Glomerular visceral epithelial cell (primary cell): ENCODE results near the gene GPC2.
"Not testable (repeated sequence)": the region's sequence is repeated elsewhere in the genome, so short reads cannot be mapped to it uniquely, and the experiment has no call there.

Experiments
- DNase-seq: peaks from one replicate; pipeline ENCODE4 v3.0.0-alpha.2; 2016; ENCODE audit errors: extremely low spot score

Gene GPC2

GRCh38 chr7:100152404-100152803 lies 24.8 kb downstream of the GPC2 start:
- DNase-seq: no peak

DNA sequence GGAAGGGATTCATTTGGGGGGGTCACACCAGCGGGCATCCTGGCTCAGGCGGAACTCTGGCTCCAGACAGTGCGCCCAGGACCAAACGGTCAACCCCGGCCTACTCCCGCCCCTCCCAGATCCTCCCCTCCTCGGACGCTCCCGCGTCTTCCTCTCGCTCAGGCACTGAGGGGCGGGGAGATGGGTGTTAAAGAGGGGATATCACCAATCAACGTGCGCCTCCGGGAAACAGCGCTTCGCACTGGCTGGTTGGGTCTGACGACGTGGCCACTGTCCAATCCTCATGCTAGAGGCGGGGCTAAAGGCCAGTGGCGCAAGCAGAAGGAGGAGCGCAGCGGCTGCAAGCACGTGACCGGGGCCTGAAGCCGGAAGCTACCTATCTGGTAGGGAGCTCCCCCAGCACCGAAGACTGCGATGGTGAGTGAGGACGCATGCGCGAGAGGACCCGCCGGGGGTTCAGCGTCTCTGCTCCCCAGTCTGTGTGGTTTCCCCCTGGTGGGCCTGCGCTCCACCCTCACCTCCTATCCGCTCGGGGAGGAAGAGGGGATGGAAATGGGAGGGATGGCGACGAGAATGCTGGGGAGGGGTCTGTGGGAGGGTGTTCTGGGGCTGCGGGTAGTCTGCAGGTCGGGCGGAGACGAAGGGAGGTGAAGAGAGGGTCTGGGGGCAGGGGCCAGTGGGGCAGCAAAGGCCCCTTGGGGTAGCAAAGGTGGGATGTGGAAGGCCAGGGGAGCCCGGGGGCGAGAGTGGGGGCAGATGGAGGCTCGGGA lies 28.4 kb downstream of the GPC2 start, which contains the start of gene LAMTOR4:
Gene LAMTOR4 (plus strand): TSS at position 360 of the 770 bp plus-strand sequence. CDS start 55 bp downstream, at position 415.
- peak; percentile 99 for DNase-seq

GRCh38 chr7:100148225-100148558 lies 29.0 kb downstream of the GPC2 start:
- no peak for DNase-seq

DNA sequence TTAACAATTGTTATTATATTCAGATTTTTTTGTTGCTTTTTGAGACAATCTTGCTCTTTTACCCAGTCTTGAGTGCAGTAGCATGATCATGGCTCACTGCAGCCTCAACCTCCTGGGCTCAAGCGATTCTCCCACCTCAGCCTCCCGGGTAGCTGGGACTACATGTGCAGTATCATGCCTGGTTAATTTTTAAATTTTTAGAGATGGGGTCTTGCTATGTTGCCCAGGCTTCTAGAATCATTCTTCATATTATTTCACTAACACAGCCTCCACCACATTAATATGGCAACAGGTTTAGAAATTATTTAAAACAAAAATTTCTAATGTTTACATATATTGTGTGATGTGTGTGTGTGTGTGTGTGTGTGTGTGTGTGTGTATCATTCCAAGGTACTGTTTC lies 29.9 kb downstream of the GPC2 start:
- DNase-seq: no peak

GRCh38 chr7:100146350-100146749 lies 30.8 kb downstream of the GPC2 start:
- DNase-seq: not testable (repeated sequence)

DNA sequence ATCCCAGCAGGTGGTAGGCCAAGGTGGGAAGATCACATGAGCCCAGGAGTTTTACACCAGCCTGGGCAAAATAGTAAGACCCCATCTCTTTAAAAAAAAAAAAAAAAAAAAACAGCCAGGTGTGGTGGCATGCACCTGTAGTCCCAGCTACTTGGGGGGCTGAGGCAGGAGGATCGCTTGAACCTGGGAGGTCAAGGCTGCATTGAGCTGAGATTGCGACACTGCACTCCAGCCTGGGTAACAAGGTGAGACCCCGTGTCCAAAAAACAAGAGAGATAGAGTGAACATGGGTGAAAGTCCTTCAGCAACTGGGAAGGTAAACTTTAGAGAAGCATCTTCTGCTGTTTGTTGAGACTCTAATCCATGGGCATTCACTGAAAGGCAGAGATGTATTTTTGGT lies 34.7 kb downstream of the GPC2 start:
- no peak for DNase-seq

GRCh38 chr7:100141555-100141949 lies 35.6 kb downstream of the GPC2 start:
- no peak for DNase-seq

DNA sequence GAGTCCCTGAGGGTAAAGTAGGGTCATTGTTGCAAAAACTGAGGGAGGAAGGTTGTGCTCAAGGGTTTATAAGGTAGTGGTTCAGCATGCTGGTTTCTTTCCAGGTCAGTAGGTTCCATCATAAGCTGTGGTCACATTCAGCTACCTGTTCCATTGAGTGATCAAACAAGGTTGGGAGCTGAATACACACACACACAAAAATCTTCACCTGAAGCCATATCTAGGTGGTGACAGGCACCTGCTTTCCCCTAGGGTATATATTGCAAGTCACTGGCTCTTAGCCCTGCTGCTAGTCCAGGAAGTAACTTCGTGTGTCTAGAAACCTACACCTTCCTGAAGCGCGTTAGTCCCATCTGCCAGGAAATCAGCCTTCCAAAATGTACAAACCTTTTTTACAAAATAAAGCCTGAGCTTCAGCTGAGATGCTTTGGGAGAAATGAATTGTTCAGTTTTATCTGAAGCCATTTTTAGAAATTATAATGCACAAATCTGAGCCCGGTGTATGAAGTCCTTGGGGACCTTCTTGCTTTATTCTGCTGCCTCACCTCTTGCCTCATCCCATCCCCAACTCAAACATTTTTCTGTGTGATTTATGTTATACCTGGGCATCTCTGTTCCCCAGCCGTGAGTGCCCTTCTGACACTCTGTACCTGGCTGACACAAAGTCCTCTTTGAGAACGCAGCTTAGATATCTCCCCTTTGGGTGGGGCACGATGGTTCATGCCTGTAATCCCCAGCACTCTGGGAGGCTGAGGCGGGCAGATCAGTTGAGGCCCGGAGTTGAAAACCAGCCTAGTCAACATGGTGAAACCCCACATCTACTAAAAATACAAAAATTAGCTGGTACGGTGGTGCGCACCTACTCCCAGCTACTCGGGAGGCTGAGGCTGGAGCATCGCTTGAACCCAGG lies 39.1 kb downstream of the GPC2 start:
- no peak for DNase-seq

DNA sequence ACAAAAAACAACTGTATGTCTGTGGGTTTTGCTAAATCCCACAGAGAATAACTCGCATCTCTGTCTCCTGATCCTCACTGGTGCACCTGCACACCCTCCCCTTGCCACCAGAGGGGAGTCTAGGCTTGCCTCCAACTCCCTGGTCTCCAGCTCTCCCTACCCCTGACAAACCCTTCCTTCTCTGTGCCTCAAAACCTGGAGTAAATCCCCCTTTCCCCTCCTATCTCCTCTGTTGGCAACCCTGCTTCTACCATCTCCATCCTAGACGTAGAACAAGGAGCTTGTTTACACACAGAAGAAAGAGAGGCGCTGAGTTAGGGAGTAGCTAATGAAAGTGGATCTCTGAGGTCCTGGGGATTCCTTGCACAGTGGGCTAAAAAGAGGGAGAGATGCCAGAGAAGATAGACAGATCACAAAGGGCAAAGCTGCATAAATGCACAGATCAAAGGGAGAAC lies 44.5 kb downstream of the GPC2 start:
- peak; percentile 66 for DNase-seq

GRCh38 chr7:100132126-100132525 lies 45.1 kb downstream of the GPC2 start:
- DNase-seq: no peak

GRCh38 chr7:100130608-100131453 lies 46.4 kb downstream of the GPC2 start:
- DNase-seq: peak; percentile 62

DNA sequence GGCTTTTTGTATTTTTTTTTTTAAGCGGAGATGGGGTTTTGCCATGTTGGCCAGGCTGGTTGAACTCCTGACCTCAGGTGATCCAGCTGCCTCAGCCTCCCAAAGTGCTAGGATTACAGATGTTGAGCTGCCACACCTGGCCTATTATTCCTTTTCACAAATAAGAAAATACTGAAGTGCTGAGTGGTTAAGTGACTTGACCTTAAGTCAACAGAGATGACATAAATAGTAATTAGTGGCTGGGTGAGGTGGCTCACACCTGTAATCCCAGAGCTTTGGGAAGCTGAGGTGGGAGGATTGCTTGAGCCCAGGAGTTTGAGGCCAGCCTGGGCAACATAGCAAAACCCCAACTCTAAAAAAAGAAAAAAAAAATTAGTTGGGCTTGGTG lies 47.0 kb downstream of the GPC2 start:
- not testable (repeated sequence) for DNase-seq

DNA sequence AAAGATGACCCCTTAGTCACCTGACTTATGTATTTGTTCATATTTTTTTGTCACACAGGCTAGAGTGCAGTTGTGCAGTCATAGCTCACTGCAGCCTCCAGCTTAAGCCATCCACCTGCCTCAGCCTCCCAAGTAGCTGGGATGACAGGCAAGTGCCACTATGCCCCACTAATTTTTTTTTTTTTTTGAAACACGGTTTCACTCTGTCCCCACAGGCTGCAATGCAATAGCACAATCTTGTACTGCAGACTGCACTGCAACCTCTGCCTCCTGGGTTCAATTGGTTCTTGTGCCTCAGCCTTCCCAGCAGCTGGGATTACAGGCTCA lies 48.6 kb downstream of the GPC2 start:
- no peak for DNase-seq

DNA sequence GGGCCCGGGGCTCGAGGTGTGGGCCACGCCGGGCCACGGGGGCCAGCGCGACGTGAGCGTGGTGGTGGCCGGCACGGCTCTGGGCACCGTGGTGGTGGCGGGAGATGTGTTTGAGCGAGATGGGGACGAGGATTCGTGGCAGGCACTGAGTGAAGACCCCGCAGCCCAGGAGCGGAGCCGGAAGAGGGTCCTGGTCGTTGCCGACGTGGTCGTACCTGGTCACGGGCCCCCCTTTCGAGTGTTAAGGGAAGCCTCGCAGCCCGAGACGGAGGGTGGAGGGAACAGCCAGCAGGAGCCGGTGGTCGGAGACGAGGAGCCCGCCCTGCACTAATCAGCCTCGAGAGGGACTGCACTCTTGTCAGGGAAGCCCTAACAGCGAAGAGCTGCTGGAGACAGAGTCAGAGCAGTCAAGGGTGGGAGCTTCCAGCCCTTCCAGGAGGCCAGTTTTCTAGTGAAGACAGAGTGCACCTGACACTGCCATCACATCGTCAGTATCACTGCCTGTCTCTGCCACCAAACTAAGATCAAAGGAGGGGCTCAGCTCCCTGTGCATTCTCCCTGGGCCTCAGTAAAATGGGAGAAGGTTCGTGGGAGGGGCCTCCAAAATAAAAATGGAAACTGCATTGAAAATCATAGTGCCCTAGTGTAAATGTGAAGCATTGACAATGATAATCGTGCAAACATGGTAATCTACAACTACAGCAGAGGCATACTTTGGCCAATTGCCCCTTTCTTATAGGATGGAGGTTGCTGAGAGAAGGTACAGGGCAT lies 49.1 kb downstream of the GPC2 start:
- DNase-seq: peak; percentile 21

DNA sequence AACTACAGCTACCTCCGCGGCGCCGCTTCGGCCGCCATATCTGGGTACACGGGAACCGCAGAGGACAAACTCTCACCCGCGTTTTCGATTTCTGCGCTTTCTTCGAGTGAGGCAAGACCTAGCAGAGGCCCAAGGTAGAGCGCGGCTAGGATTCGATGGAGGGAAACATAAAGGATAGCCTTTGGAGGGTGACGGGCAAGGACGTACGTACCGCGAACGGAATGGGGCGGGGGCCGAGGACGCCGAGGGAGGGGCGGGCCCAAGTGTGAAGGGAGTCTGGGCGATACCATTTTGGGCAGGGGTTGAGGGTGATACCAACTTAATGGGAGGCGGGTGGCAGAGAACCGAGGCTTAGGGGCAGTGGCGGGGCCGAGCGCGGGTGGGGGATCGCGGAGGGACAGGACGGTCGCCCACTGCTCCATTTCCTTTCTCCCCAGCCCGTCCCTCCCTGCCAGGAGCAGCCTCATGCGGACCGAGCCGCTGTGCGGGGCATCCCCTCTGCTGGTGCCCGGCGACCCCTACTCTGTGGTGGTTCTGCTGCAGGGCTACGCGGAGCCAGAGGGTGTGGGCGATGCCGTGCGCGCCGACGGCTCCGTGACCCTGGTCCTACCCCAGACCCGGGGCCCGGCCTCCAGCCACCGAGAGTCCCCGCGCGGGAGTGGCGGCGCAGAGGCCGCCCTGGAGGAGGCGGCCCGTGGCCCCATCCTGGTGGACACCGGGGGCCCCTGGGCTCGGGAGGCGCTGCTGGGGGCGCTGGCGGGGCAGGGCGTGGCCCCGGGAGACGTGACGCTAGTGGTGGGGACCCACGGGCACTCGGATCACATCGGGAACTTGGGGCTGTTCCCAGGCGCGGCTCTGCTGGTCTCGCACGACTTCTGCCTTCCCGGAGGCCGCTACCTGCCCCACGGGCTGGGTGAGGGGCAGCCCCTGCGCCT lies 50.0 kb downstream of the GPC2 start, which contains the start of gene MBLAC1:
Gene MBLAC1 (plus strand): TSS at position 37 of the 935 bp plus-strand sequence. CDS start 429 bp downstream, at position 466.
- DNase-seq: peak; percentile 92

- DNase-seq: no peak
Observed at GRCh38 chr7:100126239-100126930, 50.8 kb downstream of the GPC2 start.

DNA sequence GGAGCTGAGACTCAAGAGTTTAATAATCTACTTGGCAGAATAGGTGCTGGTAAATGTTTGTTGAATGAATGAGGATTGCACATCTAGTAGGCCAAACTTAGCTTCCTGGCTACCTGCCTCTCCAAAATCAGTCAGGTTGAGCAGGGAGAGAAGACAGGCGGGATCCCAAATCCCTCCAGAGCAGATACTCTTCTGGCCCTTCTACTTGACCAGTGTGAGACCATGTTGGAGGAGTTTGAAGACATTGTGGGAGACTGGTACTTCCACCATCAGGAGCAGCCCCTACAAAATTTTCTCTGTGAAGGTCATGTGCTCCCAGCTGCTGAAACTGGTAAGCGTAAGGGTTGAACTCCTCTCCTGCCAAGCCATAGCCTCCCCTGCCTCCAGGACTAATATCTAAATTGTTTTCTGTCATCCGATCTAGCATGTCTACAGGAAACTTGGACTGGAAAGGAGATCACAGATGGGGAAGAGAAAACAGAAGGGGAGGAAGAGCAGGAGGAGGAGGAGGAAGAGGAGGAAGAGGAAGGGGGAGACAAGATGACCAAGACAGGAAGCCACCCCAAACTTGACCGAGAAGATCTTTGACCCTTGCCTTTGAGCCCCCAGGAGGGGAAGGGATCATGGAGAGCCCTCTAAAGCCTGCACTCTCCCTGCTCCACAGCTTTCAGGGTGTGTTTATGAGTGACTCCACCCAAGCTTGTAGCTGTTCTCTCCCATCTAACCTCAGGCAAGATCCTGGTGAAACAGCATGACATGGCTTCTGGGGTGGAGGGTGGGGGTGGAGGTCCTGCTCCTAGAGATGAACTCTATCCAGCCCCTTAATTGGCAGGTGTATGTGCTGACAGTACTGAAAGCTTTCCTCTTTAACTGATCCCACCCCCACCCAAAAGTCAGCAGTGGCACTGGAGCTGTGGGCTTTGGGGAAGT lies 52.6 kb downstream of the GPC2 start:
- no peak for DNase-seq

DNA sequence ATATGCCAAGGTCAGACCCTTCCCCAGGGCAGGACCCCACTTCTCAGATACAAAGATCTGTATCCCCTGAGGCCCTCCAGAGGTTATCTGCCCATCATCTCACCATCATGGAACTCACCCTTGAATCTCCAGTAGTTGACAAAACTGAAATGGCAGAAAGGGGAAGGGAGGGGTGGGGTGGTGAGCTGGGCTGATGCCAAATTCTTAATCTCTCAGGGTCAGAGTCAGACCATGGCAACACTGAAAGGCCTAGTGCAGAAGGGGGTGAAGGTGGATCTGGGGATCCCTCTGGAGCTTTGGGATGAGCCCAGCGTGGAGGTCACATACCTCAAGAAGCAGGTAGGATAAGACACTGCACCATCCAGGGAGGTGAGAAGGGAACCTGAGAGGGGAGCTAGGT lies 54.6 kb downstream of the GPC2 start:
- DNase-seq: no peak
